Activated naive CD4-positive, alpha-beta T cell treated with anti-CD3 and anti-CD28 coated beads for 36 hours (primary cell): ENCODE measurements around the gene CCDC88C. TPM values are rescaled to one million over a fixed set of nuclear protein-coding genes. Genes with fewer than 3 reads are reported as not detected.
"Not testable (repeated sequence)": the region's sequence is repeated elsewhere in the genome, so short reads cannot be mapped to it uniquely, and the experiment has no call there.

ENCODE experiments used
- CTCF ChIA-PET: fragments of 350-600 bp; sonication (Branson Sonifier 250); formaldehyde crosslinking; loops from one replicate; lab custom pipeline; 2021; ENCODE audit warnings: antibody characterized with exemption; lab: Charles Lee
- DNase-seq: peaks from one replicate; pipeline ENCODE4 v3.0.0-alpha.2; 2020
- H3K27ac Mint-ChIP-seq: one replicate; pipeline ENCODE4 v1.8.0; 2021; ENCODE audit warnings: mild to moderate bottlenecking, mixed read lengths
- H3K27me3 Mint-ChIP-seq: one replicate; pipeline ENCODE4 v1.8.0; 2021; ENCODE audit warnings: low read depth, mixed read lengths
- H3K36me3 Mint-ChIP-seq: one replicate; pipeline ENCODE4 v1.8.0; 2021; ENCODE audit warnings: low read depth, mixed read lengths
- H3K4me1 Mint-ChIP-seq: one replicate; pipeline ENCODE4 v1.8.0; 2021; ENCODE audit warnings: low read depth, mixed read lengths
- H3K4me3 Mint-ChIP-seq: one replicate; pipeline ENCODE4 v1.8.0; 2021; ENCODE audit warnings: mild to moderate bottlenecking, moderate library complexity, mixed read lengths
- H3K9me3 Mint-ChIP-seq: one replicate; pipeline ENCODE4 v1.8.0; 2021; ENCODE audit warnings: mixed read lengths
- intact Hi-C: fragments of 100-400 bp; cut with micrococcal nuclease; formaldehyde crosslinking; loops from one replicate; pipeline ENCODE4 v1.15.1; 2023
- total RNA-seq, 2 experiments: library from RNA; stranded (reverse); gene quantifications; one replicate each; pipeline ENCODE4 v1.2.3, GENCODE V29; 2021

Gene CCDC88C
- total RNA-seq, 2 experiments from 2014 or later: 76.0 to 83.3 TPM

GRCh38 chr14:91233936-91234790 is 183.5 kb downstream of the CCDC88C start:
- CTCF ChIA-PET: interaction anchor here (0.6 kb wide), 1 partner anchor 8 kb away, joined by 3 read pairs; no protein-coding TSS in a partner anchor
- Mint-ChIP-seq H3K27me3 (no peaks in the 10 kb centered on the region), H3K36me3 (peaks cover 22% of the 10 kb centered on the region), H3K4me3 (no peak overlapping the region), H3K4me1 (peaks cover 58% of the 10 kb centered on the region), H3K9me3 (peaks cover 9% of the 10 kb centered on the region), H3K27ac (no peak overlapping the region)
- DNase-seq: no peak
- intact Hi-C loops: no loop called here

- peaks cover 9% of the 10 kb centered on the region for H3K9me3 Mint-ChIP-seq
- DNase-seq: no peak
- intact Hi-C loops: no loop called here
- peaks cover 22% of the 10 kb centered on the region for H3K36me3 Mint-ChIP-seq
- no peak overlapping the region for H3K4me3 Mint-ChIP-seq
- H3K4me1 Mint-ChIP-seq: peaks cover 56% of the 10 kb centered on the region
- no peaks in the 10 kb centered on the region for H3K27me3 Mint-ChIP-seq
- no peak overlapping the region for H3K27ac Mint-ChIP-seq
- CTCF ChIA-PET: no interaction called here
Measured at GRCh38 chr14:91232603-91233002, 185.0 kb downstream of the CCDC88C start.

DNA sequence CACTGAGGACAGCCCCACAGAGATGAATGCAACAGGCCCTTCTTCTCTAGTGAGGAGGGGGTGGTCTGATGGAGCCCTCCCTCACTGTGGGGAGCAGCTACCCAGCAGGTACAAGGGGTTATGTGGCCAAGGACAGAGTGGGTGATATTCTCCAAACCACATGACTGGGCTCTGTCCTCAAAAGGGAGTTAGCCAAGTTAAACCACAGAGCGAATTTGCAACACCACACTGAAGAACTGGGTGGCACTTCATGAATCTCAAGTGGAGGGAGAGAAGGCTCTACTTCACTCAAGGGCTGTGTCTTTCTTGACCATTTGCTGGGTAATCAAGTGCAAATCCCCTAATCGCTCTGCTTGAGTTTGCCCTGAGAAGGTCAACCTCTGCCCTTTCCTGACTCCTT is 185.6 kb downstream of the CCDC88C start:
- Mint-ChIP-seq H3K27me3 (no peaks in the 10 kb centered on the region), H3K27ac (no peak overlapping the region), H3K4me3 (no peak overlapping the region), H3K9me3 (peaks cover 9% of the 10 kb centered on the region), H3K4me1 (peaks cover 58% of the 10 kb centered on the region), H3K36me3 (peaks cover 22% of the 10 kb centered on the region)
- intact Hi-C loops: no loop called here
- CTCF ChIA-PET: no interaction called here
- no peak for DNase-seq

- Mint-ChIP-seq H3K4me1 (peaks cover 64% of the 10 kb centered on the region), H3K9me3 (peaks cover 9% of the 10 kb centered on the region), H3K4me3 (no peak overlapping the region), H3K36me3 (peaks cover 22% of the 10 kb centered on the region), H3K27me3 (no peaks in the 10 kb centered on the region), H3K27ac (peak overlapping the region; percentile 99)
- CTCF ChIA-PET: no interaction called here
- intact Hi-C loops: no loop called here
- DNase-seq: no peak
Measured at GRCh38 chr14:91231446-91231845, 186.2 kb downstream of the CCDC88C start.

DNA sequence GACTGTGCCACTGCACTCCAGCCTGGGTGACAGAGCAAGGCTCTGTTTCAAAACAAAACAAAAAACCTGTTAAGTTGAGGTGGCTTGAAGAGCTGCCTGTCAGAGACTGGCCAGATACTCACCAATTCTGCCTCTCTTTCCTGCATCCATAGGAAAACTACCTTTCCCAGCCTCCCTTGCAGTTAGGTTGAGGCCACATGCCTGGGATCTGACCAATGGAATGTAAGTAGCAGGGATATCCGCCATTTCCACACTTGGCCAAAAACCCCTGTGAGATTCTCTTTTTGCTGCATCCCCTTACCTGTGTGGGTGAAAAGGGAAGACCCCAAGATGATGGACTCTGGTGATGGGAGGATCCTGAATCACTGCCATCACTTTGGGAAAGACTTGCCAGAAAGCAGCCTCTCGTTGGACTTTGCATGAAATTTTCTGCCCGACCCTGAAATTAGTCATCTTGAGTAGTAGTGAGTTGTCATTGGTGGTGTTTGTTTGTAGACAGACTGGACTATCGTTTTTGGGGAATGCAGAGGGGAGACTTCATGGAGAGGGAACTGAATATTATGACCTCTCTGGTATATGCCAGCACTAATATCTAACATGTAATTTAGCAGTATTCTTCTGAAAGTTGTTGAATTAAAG is 187.1 kb downstream of the CCDC88C start:
- H3K27me3 Mint-ChIP-seq: no peaks in the 10 kb centered on the region
- H3K27ac Mint-ChIP-seq: peak overlapping the region; percentile 99
- peak overlapping the region; percentile 52 for H3K4me3 Mint-ChIP-seq
- peaks cover 73% of the 10 kb centered on the region for H3K4me1 Mint-ChIP-seq
- H3K9me3 Mint-ChIP-seq: peaks cover 9% of the 10 kb centered on the region
- CTCF ChIA-PET: interaction anchor here (4.6 kb wide), 1 partner anchor 12 kb away, joined by 81 read pairs; the partner anchor contains the start of gene GPR68
- DNase-seq: peak; percentile 46
- peaks cover 29% of the 10 kb centered on the region for H3K36me3 Mint-ChIP-seq
- intact Hi-C loops: loop anchor here (1.0 kb wide), 1 partner anchor 163 kb away; no protein-coding TSS in a partner anchor

DNA sequence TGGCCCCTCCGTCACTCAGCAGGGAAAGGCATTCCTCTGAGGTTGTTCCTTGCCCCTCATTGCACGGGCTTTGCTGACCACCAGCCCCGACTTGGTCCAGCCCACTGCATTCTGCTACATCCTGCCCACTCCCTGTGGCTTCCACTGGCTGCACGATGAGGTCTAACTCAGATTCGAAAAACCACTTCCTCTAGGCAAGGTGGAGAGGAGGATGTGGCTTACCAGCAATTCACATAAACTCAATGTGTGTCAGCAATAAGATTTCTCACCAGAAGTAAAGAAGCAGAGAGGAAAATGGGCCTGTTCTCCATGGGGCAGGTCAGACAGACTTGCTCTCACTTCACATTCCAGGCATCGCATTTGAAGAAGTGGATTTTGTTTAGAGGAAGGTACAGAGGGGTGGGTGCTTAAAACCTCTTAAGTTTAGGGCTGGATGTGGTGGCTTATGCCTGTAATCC is 187.8 kb downstream of the CCDC88C start:
- CTCF ChIA-PET: interaction anchor here (1.1 to 4.6 kb wide), 2 partner anchors 13 to 52 kb away, joined by 4 to 81 read pairs; partner anchors contain the start of gene GPR68
- H3K4me3 Mint-ChIP-seq: peak overlapping the region; percentile 52
- intact Hi-C loops: loop anchor here (1.0 to 5.0 kb wide), 6 partner anchors 33 to 832 kb away; partner anchors contain the start of genes CALM1 and DGLUCY
- DNase-seq: peak; percentile 86
- no peaks in the 10 kb centered on the region for H3K27me3 Mint-ChIP-seq
- peak overlapping the region; percentile 99 for H3K27ac Mint-ChIP-seq
- H3K36me3 Mint-ChIP-seq: peaks cover 35% of the 10 kb centered on the region
- H3K4me1 Mint-ChIP-seq: peaks cover 78% of the 10 kb centered on the region
- peaks cover 9% of the 10 kb centered on the region for H3K9me3 Mint-ChIP-seq

- CTCF ChIA-PET: interaction anchor here (0.6 to 4.6 kb wide), 5 partner anchors 14 to 55 kb away, joined by 3 to 81 read pairs (median 4); partner anchors contain the start of gene GPR68
- peak overlapping the region; percentile 10 for H3K4me3 Mint-ChIP-seq
- H3K27me3 Mint-ChIP-seq: no peaks in the 10 kb centered on the region
- no peak for DNase-seq
- peaks cover 39% of the 10 kb centered on the region for H3K36me3 Mint-ChIP-seq
- H3K27ac Mint-ChIP-seq: peak overlapping the region; percentile 99
- H3K9me3 Mint-ChIP-seq: peaks cover 9% of the 10 kb centered on the region
- peaks cover 83% of the 10 kb centered on the region for H3K4me1 Mint-ChIP-seq
- intact Hi-C loops: loop anchor here (2.0 to 5.0 kb wide), 5 partner anchors 33 to 832 kb away; partner anchors contain the start of genes CALM1 and DGLUCY
Measured at GRCh38 chr14:91229005-91229382, 188.6 kb downstream of the CCDC88C start.

GRCh38 chr14:91228112-91229004 is 189.3 kb downstream of the CCDC88C start:
- Mint-ChIP-seq H3K36me3 (peaks cover 45% of the 10 kb centered on the region), H3K9me3 (peaks cover 14% of the 10 kb centered on the region), H3K27ac (peak overlapping the region; percentile 99), H3K4me1 (peaks cover 89% of the 10 kb centered on the region), H3K27me3 (no peaks in the 10 kb centered on the region), H3K4me3 (peak overlapping the region; percentile 58)
- intact Hi-C loops: loop anchor here (1.0 to 5.0 kb wide), 15 partner anchors 15 to 845 kb away; partner anchors contain the start of genes CALM1, DGLUCY and RPS6KA5
- peak; percentile 97 for DNase-seq
- CTCF ChIA-PET: interaction anchor here (0.6 to 4.6 kb wide), 9 partner anchors 14 to 592 kb away, joined by 3 to 81 read pairs (median 4); partner anchors contain the start of gene GPR68

GRCh38 chr14:91227183-91227628 is 190.4 kb downstream of the CCDC88C start:
- H3K4me1 Mint-ChIP-seq: peaks cover 94% of the 10 kb centered on the region
- CTCF ChIA-PET: interaction anchor here (0.7 to 4.6 kb wide), 8 partner anchors 15 to 62 kb away, joined by 3 to 81 read pairs (median 4); partner anchors contain the start of gene GPR68
- intact Hi-C loops: loop anchor here (5.0 kb wide), 3 partner anchors 35 to 830 kb away; partner anchors contain the start of gene CALM1
- H3K9me3 Mint-ChIP-seq: peaks cover 22% of the 10 kb centered on the region
- H3K27me3 Mint-ChIP-seq: no peaks in the 10 kb centered on the region
- H3K36me3 Mint-ChIP-seq: peaks cover 49% of the 10 kb centered on the region
- DNase-seq: peak; percentile 62
- H3K4me3 Mint-ChIP-seq: no peak overlapping the region
- peak overlapping the region; percentile 99 for H3K27ac Mint-ChIP-seq

- CTCF ChIA-PET: interaction anchor here (0.7 to 4.6 kb wide), 6 partner anchors 16 to 62 kb away, joined by 3 to 81 read pairs (median 6); partner anchors contain the start of gene GPR68
Measured at GRCh38 chr14:91226360-91226759, 191.3 kb downstream of the CCDC88C start.

DNA sequence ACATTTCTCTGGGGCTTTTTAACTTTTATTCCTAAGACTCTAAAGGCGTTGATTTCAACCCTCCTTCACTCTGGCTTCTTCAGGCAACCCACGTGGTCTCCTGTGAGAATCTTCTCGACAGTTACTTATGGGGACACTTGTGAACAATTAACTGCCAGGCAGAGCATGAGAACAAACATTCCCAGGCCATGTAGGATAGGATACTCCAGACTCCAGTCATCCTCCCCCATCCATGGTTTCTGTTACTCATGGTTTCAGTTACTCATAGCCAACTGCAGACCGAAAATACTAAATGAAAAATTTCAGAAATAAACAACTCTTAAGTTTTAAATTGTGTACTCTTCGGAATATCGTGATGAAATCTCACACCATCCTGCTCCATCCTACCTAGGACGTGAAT is 192.6 kb downstream of the CCDC88C start:
- H3K27ac Mint-ChIP-seq: no peak overlapping the region
- H3K27me3 Mint-ChIP-seq: no peaks in the 10 kb centered on the region
- no peak overlapping the region for H3K4me3 Mint-ChIP-seq
- CTCF ChIA-PET: no interaction called here
- DNase-seq: no peak
- H3K4me1 Mint-ChIP-seq: peaks cover 89% of the 10 kb centered on the region
- H3K36me3 Mint-ChIP-seq: peaks cover 44% of the 10 kb centered on the region
- intact Hi-C loops: loop anchor here (5.0 kb wide), 3 partner anchors 37 to 828 kb away; partner anchors contain the start of gene CALM1
- peaks cover 14% of the 10 kb centered on the region for H3K9me3 Mint-ChIP-seq

More at GRCh38 chr14:91226360-91226759, 191.3 kb downstream of the CCDC88C start:
- H3K27ac Mint-ChIP-seq: peak overlapping the region; percentile 99
- not testable (repeated sequence) for H3K27me3 Mint-ChIP-seq, DNase-seq, H3K4me3 Mint-ChIP-seq
- H3K36me3 Mint-ChIP-seq: peaks cover 51% of the 10 kb centered on the region
- H3K4me1 Mint-ChIP-seq: peaks cover 92% of the 10 kb centered on the region
- intact Hi-C loops: loop anchor here (5.0 kb wide), 3 partner anchors 36 to 829 kb away; partner anchors contain the start of gene CALM1
- H3K9me3 Mint-ChIP-seq: peaks cover 23% of the 10 kb centered on the region
